OCI-LY1 (cell line): Measurements from ENCODE around the gene NCSTN.

Source experiments
- CTCF ChIP-seq: fragments of 200-600 bp; sonication (generic), shearing (Covaris generic); IDR thresholded peaks from 2 replicates; pipeline ENCODE4 v1.5.1; 2017; ENCODE audit warnings: mild to moderate bottlenecking, antibody characterized with exemption, low read length, moderate library complexity, mixed read lengths
- EZH2 ChIP-seq: fragments of 200-600 bp; sonication (generic), shearing (Covaris generic); IDR thresholded peaks from 2 replicates; pipeline ENCODE4 v1.8.0; 2017; ENCODE audit warnings: borderline replicate concordance, mixed run types, mild to moderate bottlenecking, antibody characterized with exemption, low read length, moderate library complexity, mixed read lengths

GRCh38 chr1:160296036-160296435, 47.1 kb upstream of the NCSTN start:
- TF ChIP-seq CTCF: no peak
- TF ChIP-seq EZH2: no peak
